ENCODE results near the gene GTSE1.

GTSE1 gene

GRCh38 chr22:46281866-46282678 is 14.6 kb upstream of the GTSE1 start:
- no peak for DNase-seq (ENCODE audit: low read depth)
- H3K4me3 ChIP-seq (ENCODE audit: low read depth, low read length), result no peak overlapping the region
- TF ChIP-seq CTCF (IDR thresholded peaks at IDR 0.05; ENCODE audit: insufficient read depth, low read depth, low read length, missing control alignments), result no peak

GRCh38 chr22:46286006-46286405 is 10.7 kb upstream of the GTSE1 start:
- no peak for TF ChIP-seq CTCF (IDR thresholded peaks at IDR 0.05; ENCODE audit: insufficient read depth, low read depth, low read length, missing control alignments)
- no peak for DNase-seq (ENCODE audit: low read depth)
- H3K4me3 ChIP-seq (ENCODE audit: low read depth, low read length), result no peak overlapping the region

GRCh38 chr22:46286941-46287872 is 9.5 kb upstream of the GTSE1 start:
- peak overlapping the region; percentile 92 for H3K4me3 ChIP-seq (ENCODE audit: low read depth, low read length)
- TF ChIP-seq CTCF (IDR thresholded peaks at IDR 0.05; ENCODE audit: insufficient read depth, low read depth, low read length, missing control alignments), result no peak
- no peak for DNase-seq (ENCODE audit: low read depth)

GRCh38 chr22:46287873-46288751 is 8.6 kb upstream of the GTSE1 start:
- no peak for TF ChIP-seq CTCF (IDR thresholded peaks at IDR 0.05; ENCODE audit: insufficient read depth, low read depth, low read length, missing control alignments)
- H3K4me3 ChIP-seq (ENCODE audit: low read depth, low read length), result peak overlapping the region; percentile 92
- peak; percentile 89 for DNase-seq (ENCODE audit: low read depth)

- peak overlapping the region; percentile 92 for H3K4me3 ChIP-seq (ENCODE audit: low read depth, low read length)
- no peak for TF ChIP-seq CTCF (IDR thresholded peaks at IDR 0.05; ENCODE audit: insufficient read depth, low read depth, low read length, missing control alignments)
- DNase-seq (ENCODE audit: low read depth), result no peak
These were observed 7.8 kb upstream of the GTSE1 start for GRCh38 chr22:46288846-46289243.

- H3K4me3 ChIP-seq (ENCODE audit: low read depth, low read length), result no peak overlapping the region
- no peak for TF ChIP-seq CTCF (IDR thresholded peaks at IDR 0.05; ENCODE audit: insufficient read depth, low read depth, low read length, missing control alignments)
These were observed 7.3 kb upstream of the GTSE1 start for GRCh38 chr22:46289244-46289891.

More at GRCh38 chr22:46289244-46289891, 7.3 kb upstream of the GTSE1 start:
- no peak for DNase-seq (ENCODE audit: low read depth)
